Neural cell (in vitro differentiated cells): ENCODE results near the gene ZNF23. TPM values are rescaled to one million over a fixed set of nuclear protein-coding genes. Genes with fewer than 3 reads are reported as not detected.

Source experiments
- H2AFZ ChIP-seq: fragments of 200-600, 300-800 bp; sonication (generic), shearing (Covaris generic); 2 replicates; pipeline ENCODE4 v1.6.0; 2014; ENCODE audit warnings: low read depth, mild to moderate bottlenecking, antibody characterized with exemption, low read length, moderate library complexity
- H3F3A ChIP-seq: fragments of 200-600 bp; shearing (Covaris generic); 2 replicates; pipeline ENCODE4 v1.6.1; 2016; ENCODE audit warnings: mild to moderate bottlenecking, moderate library complexity, mixed read lengths, antibody characterized with exemption, low read length; ENCODE audit not compliant: insufficient read depth, poor library complexity, severe bottlenecking
- H3K27ac ChIP-seq: fragments of 200-600, 300-800 bp; sonication (generic), shearing (Covaris generic); 2 replicates; pipeline ENCODE4 v1.5.1; 2014; ENCODE audit warnings: mild to moderate bottlenecking, low read length, moderate library complexity
- H3K27me3 ChIP-seq: fragments of 300-800, 200-600 bp; sonication (generic), shearing (Covaris generic); 2 replicates; pipeline ENCODE4 v1.6.0; 2014; ENCODE audit warnings: mild to moderate bottlenecking, low read depth, low read length, moderate library complexity; ENCODE audit not compliant: insufficient read depth
- H3K36me3 ChIP-seq: fragments of 300-800, 200-600 bp; sonication (generic), shearing (Covaris generic); 2 replicates; pipeline ENCODE4 v1.5.1; 2014; ENCODE audit warnings: mild to moderate bottlenecking, antibody characterized with exemption, low read length, moderate library complexity; ENCODE audit not compliant: insufficient read depth
- H3K4me2 ChIP-seq: fragments of 300-800, 200-600 bp; sonication (generic), shearing (Covaris generic); 2 replicates; pipeline ENCODE4 v1.6.0; 2014; ENCODE audit warnings: mild to moderate bottlenecking, low read length
- H3K4me3 ChIP-seq: fragments of 300-800, 200-600 bp; sonication (generic), shearing (Covaris generic); 2 replicates; pipeline ENCODE4 v1.5.1; 2014; ENCODE audit warnings: mild to moderate bottlenecking, low read length, moderate library complexity
- H3K79me2 ChIP-seq: fragments of 200-600 bp; shearing (Covaris generic); replicated peaks from 2 replicates; pipeline ENCODE4 v1.6.0; 2014; ENCODE audit warnings: mild to moderate bottlenecking, low read length, moderate library complexity; ENCODE audit not compliant: insufficient read depth
- H3K9ac ChIP-seq: fragments of 300-800, 200-600 bp; sonication (generic), shearing (Covaris generic); 2 replicates; pipeline ENCODE4 v1.6.1; 2016; ENCODE audit warnings: mild to moderate bottlenecking, low read length, mixed read lengths
- H3K9me2 ChIP-seq: fragments of 200-600 bp; shearing (Covaris generic); 2 replicates; pipeline ENCODE4 v1.6.1; 2016; ENCODE audit warnings: mild to moderate bottlenecking, low read length, mixed read lengths; ENCODE audit not compliant: insufficient read depth
- H3K9me3 ChIP-seq: fragments of 200-600, 300-800 bp; sonication (generic), shearing (Covaris generic); 2 replicates; pipeline ENCODE4 v1.6.1; 2016; ENCODE audit warnings: mild to moderate bottlenecking, mixed run types, low read length, moderate library complexity, mixed read lengths
- H4K20me1 ChIP-seq: fragments of 200-600 bp; shearing (Covaris generic); 2 replicates; pipeline ENCODE4 v1.6.1; 2016; ENCODE audit warnings: mild to moderate bottlenecking, mixed run types; ENCODE audit not compliant: insufficient read depth
- EP300 ChIP-seq: fragments of 450-650 bp; conservative IDR thresholded peaks from 2 replicates; pipeline ENCODE4 v1.6.1; 2014; ENCODE audit warnings: antibody characterized with exemption, mild to moderate bottlenecking, moderate library complexity; ENCODE audit not compliant: poor library complexity, severe bottlenecking
- EZH2 ChIP-seq: fragments of 200-600, 300-800 bp; shearing (Covaris generic), sonication (generic); IDR thresholded peaks from 2 replicates; pipeline ENCODE4 v1.6.1; 2014; ENCODE audit warnings: antibody characterized with exemption, low read length, borderline replicate concordance, mild to moderate bottlenecking; ENCODE audit not compliant: insufficient read depth, poor library complexity, severe bottlenecking
- MXI1 ChIP-seq: fragments of 450-650 bp; conservative IDR thresholded peaks from 2 replicates; pipeline ENCODE4 v1.6.1; 2014; ENCODE audit warnings: antibody characterized with exemption, mild to moderate bottlenecking; ENCODE audit not compliant: poor library complexity, severe bottlenecking
- POLR2AphosphoS5 ChIP-seq: IDR thresholded peaks from 2 replicates; pipeline ENCODE4 v1.6.1; 2012
- RAD21 ChIP-seq: fragments of 450-650 bp; conservative IDR thresholded peaks from 2 replicates; pipeline ENCODE4 v1.6.1; 2014; ENCODE audit warnings: antibody characterized with exemption, mild to moderate bottlenecking, moderate library complexity
- SMC3 ChIP-seq: fragments of 450-650 bp; conservative IDR thresholded peaks from 2 replicates; pipeline ENCODE4 v1.6.1; 2014; ENCODE audit warnings: antibody characterized with exemption, mild to moderate bottlenecking, moderate library complexity; ENCODE audit not compliant: poor library complexity
- TAF1 ChIP-seq: IDR thresholded peaks from 2 replicates; pipeline ENCODE4 v1.6.1; 2012; ENCODE audit warnings: low read depth
- polyA plus RNA-seq: library from polyadenylated mRNA; depleted of rRNA; stranded (reverse); fragments of >200 nt; gene quantifications from 2 replicates; pipeline ENCODE4 v1.2.3, GENCODE V29; 2014
- TF ChIP-seq, protein P1 (sequence below): IDR thresholded peaks from 2 replicates; pipeline ENCODE4 v1.6.1; 2012; ENCODE audit warnings: borderline replicate concordance
- TF ChIP-seq, protein P2 (sequence below): fragments of 450-650 bp; IDR thresholded peaks from 2 replicates; pipeline ENCODE4 v1.5.1; 2014; ENCODE audit warnings: antibody characterized with exemption, mild to moderate bottlenecking, moderate library complexity; ENCODE audit not compliant: poor library complexity, severe bottlenecking

ZNF23 gene
- polyA plus RNA-seq, 1 donor from 2014 or later = 40.4 TPM

DNA sequence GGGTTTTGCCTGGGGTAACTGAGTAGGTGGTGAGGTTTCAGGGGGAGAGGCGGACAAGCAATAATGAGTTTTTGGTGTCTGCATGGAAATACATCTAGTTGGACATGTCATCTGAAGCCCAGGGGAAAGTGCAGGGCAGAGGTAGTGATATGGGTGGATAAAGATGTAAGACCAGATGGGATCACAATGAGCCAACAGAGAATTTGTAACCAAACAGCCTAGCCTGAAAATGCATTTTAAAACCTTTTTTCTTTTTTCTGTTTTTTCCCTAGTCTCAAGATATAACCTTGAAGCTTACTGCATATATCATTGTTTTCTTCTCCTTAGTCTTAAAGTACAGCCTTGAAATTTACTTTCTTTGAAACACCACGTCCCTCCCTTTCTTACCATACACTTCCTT is 30.7 kb upstream of the ZNF23 start:
- Histone ChIP-seq H3K9me2 (no peaks in the 10 kb centered on the region), H3K27ac (no peak overlapping the region), H3K79me2 (no peaks in the 10 kb centered on the region), H3K4me3 (no peak overlapping the region), H3K9ac (no peak overlapping the region), H3K36me3 (no peaks in the 10 kb centered on the region), H4K20me1 (no peaks in the 10 kb centered on the region), H3K4me2 (no peak overlapping the region), H3F3A (no peaks in the 10 kb centered on the region), H3K27me3 (no peaks in the 10 kb centered on the region), H3K9me3 (no peaks in the 10 kb centered on the region), H2AFZ (no peak overlapping the region)
- TF ChIP-seq EZH2 = no peak
- no peak for TF ChIP-seq MXI1
- no peak for TF ChIP-seq SMC3
- TF ChIP-seq TAF1 = no peak
- TF ChIP-seq, protein P1, sequence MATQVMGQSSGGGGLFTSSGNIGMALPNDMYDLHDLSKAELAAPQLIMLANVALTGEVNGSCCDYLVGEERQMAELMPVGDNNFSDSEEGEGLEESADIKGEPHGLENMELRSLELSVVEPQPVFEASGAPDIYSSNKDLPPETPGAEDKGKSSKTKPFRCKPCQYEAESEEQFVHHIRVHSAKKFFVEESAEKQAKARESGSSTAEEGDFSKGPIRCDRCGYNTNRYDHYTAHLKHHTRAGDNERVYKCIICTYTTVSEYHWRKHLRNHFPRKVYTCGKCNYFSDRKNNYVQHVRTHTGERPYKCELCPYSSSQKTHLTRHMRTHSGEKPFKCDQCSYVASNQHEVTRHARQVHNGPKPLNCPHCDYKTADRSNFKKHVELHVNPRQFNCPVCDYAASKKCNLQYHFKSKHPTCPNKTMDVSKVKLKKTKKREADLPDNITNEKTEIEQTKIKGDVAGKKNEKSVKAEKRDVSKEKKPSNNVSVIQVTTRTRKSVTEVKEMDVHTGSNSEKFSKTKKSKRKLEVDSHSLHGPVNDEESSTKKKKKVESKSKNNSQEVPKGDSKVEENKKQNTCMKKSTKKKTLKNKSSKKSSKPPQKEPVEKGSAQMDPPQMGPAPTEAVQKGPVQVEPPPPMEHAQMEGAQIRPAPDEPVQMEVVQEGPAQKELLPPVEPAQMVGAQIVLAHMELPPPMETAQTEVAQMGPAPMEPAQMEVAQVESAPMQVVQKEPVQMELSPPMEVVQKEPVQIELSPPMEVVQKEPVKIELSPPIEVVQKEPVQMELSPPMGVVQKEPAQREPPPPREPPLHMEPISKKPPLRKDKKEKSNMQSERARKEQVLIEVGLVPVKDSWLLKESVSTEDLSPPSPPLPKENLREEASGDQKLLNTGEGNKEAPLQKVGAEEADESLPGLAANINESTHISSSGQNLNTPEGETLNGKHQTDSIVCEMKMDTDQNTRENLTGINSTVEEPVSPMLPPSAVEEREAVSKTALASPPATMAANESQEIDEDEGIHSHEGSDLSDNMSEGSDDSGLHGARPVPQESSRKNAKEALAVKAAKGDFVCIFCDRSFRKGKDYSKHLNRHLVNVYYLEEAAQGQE = no peak
- no peak for TF ChIP-seq EP300
- TF ChIP-seq POLR2AphosphoS5 = no peak
- TF ChIP-seq RAD21 = no peak
- TF ChIP-seq, protein P2, sequence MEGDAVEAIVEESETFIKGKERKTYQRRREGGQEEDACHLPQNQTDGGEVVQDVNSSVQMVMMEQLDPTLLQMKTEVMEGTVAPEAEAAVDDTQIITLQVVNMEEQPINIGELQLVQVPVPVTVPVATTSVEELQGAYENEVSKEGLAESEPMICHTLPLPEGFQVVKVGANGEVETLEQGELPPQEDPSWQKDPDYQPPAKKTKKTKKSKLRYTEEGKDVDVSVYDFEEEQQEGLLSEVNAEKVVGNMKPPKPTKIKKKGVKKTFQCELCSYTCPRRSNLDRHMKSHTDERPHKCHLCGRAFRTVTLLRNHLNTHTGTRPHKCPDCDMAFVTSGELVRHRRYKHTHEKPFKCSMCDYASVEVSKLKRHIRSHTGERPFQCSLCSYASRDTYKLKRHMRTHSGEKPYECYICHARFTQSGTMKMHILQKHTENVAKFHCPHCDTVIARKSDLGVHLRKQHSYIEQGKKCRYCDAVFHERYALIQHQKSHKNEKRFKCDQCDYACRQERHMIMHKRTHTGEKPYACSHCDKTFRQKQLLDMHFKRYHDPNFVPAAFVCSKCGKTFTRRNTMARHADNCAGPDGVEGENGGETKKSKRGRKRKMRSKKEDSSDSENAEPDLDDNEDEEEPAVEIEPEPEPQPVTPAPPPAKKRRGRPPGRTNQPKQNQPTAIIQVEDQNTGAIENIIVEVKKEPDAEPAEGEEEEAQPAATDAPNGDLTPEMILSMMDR = no peak

DNA sequence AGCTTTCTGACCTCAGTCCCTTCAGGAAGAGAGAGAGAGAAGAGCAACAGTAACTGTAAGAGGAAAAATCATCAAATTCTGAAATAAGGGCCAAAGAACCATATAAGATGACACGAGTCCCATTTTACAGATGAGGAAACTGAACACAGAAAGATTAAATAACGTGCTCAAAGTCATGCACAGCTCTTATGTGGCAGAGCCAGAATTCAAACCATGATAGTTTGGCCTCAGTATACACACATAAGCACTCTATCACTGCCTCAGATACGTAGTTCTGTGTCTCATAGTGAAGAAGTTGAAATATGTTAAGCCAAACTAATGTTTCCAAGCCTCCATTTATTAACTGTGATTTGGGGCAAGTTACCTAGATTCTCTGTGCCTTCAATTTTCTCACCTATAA is 29.0 kb upstream of the ZNF23 start:
- Histone ChIP-seq H3F3A (no peaks in the 10 kb centered on the region), H3K4me3 (no peak overlapping the region), H3K9me2 (no peaks in the 10 kb centered on the region), H3K9ac (no peak overlapping the region), H3K27me3 (no peaks in the 10 kb centered on the region), H4K20me1 (no peaks in the 10 kb centered on the region), H3K9me3 (no peaks in the 10 kb centered on the region), H3K36me3 (no peaks in the 10 kb centered on the region), H3K79me2 (no peaks in the 10 kb centered on the region), H3K27ac (no peak overlapping the region), H3K4me2 (no peak overlapping the region), H2AFZ (no peak overlapping the region)
- TF ChIP-seq, protein P1 = no peak
- TF ChIP-seq RAD21 = no peak
- no peak for TF ChIP-seq EP300
